ENCODE results near the gene TMEM131.

Gene TMEM131

GRCh38 chr2:97995734-97996624 lies at the start of gene TMEM131 (continued):
- TF ChIP-seq HIC1 (tag by site-specific recombination; IDR thresholded peaks at IDR 0.05) = no peak
- TF ChIP-seq MZF1 (tag by site-specific recombination; IDR thresholded peaks at IDR 0.05; ENCODE audit: borderline replicate concordance) = no peak
- no peak for TF ChIP-seq SETDB1 (IDR thresholded peaks at IDR 0.05; ENCODE audit: insufficient read length, low read length)
- no peak for TF ChIP-seq GLIS1 (tag by site-specific recombination; IDR thresholded peaks at IDR 0.05)
- peak; percentile 98 for TF ChIP-seq ZXDB (tag by site-specific recombination; IDR thresholded peaks at IDR 0.05)
- peak; percentile 95 for TF ChIP-seq KLF7 (tag by site-specific recombination; IDR thresholded peaks at IDR 0.05; ENCODE audit: borderline replicate concordance)
- TF ChIP-seq ZNF670 (tag by site-specific recombination; IDR thresholded peaks at IDR 0.05; ENCODE audit: low read depth) = no peak
- TF ChIP-seq ZNF501 (tag by site-specific recombination; IDR thresholded peaks at IDR 0.05) = 0 out of 2 replicates have a peak, but pooled peaks have one; percentile 31
- TF ChIP-seq ZNF148 (tag by site-specific recombination; IDR thresholded peaks at IDR 0.05; ENCODE audit: borderline replicate concordance) = no peak
- TF ChIP-seq RBAK (tag by site-specific recombination; IDR thresholded peaks at IDR 0.05) = no peak
- peak; percentile 97 for TF ChIP-seq KLF10 (tag by site-specific recombination; IDR thresholded peaks at IDR 0.05)
- no peak for TF ChIP-seq ZNF521 (tag by site-specific recombination; IDR thresholded peaks at IDR 0.05)
- no peak for TF ChIP-seq ZNF211 (tag by site-specific recombination; IDR thresholded peaks at IDR 0.05; ENCODE audit: low read depth)
- TF ChIP-seq PATZ1 (tag by site-specific recombination; IDR thresholded peaks at IDR 0.05) = peak; percentile 60; the same call in 1 of the 2 replicates
- TF ChIP-seq ZNF529 (tag by site-specific recombination; IDR thresholded peaks at IDR 0.05; ENCODE audit: insufficient replicate concordance) = no peak
- TF ChIP-seq ZNF354C (tag by site-specific recombination; IDR thresholded peaks at IDR 0.05; ENCODE audit: borderline replicate concordance, low read depth) = no peak
- TF ChIP-seq WT1 (tag by site-specific recombination; IDR thresholded peaks at IDR 0.05) = peak; percentile 29; the same call in 1 of the 2 replicates
- TF ChIP-seq OVOL3 (tag by site-specific recombination; IDR thresholded peaks at IDR 0.05) = 0 out of 2 replicates have a peak, but pooled peaks have one; percentile 45
- peak; percentile 100 for TF ChIP-seq KLF8 (tag by site-specific recombination; IDR thresholded peaks at IDR 0.05)
- no peak for TF ChIP-seq ZSCAN4 (tag by site-specific recombination; IDR thresholded peaks at IDR 0.05)
- no peak for TF ChIP-seq ZSCAN23 (tag by site-specific recombination; IDR thresholded peaks at IDR 0.05)
- TF ChIP-seq SP2 (tag by site-specific recombination; IDR thresholded peaks at IDR 0.05) = peak; percentile 89
- peak; percentile 74; the same call in 1 of the 2 replicates for TF ChIP-seq ZBTB20 (tag by site-specific recombination; IDR thresholded peaks at IDR 0.05)
- TF ChIP-seq ZNF335 (tag by site-specific recombination; conservative IDR thresholded peaks at IDR 0.05) = peak; percentile 99
- no peak for TF ChIP-seq ZNF660 (tag by site-specific recombination; IDR thresholded peaks at IDR 0.05)
- no peak for TF ChIP-seq ZNF155 (tag by site-specific recombination; IDR thresholded peaks at IDR 0.05)
- no peak for TF ChIP-seq ZNF704 (tag by site-specific recombination; IDR thresholded peaks at IDR 0.05)
- no peak for TF ChIP-seq ZNF843 (tag by site-specific recombination; IDR thresholded peaks at IDR 0.05)
- TF ChIP-seq ZNF561 (tag by site-specific recombination; IDR thresholded peaks at IDR 0.05; ENCODE audit: borderline replicate concordance) = peak; percentile 97

Data from HEK293 (cell line).